ENCODE measurements around the gene DNAJC27. TPM values are rescaled to one million over a fixed set of nuclear protein-coding genes. Genes with fewer than 3 reads are reported as not detected.
A peak's percentile ranks its signal among the peaks of the same experiment; 100 is the strongest.

The DNAJC27 gene
- total and polyA plus RNA-seq, 9 of the 15 experiments (the other 6 are each of a cell fraction or from before 2014, with no cell fraction given), result 0.53 to 5.9 (median 3.0) TPM

DNA sequence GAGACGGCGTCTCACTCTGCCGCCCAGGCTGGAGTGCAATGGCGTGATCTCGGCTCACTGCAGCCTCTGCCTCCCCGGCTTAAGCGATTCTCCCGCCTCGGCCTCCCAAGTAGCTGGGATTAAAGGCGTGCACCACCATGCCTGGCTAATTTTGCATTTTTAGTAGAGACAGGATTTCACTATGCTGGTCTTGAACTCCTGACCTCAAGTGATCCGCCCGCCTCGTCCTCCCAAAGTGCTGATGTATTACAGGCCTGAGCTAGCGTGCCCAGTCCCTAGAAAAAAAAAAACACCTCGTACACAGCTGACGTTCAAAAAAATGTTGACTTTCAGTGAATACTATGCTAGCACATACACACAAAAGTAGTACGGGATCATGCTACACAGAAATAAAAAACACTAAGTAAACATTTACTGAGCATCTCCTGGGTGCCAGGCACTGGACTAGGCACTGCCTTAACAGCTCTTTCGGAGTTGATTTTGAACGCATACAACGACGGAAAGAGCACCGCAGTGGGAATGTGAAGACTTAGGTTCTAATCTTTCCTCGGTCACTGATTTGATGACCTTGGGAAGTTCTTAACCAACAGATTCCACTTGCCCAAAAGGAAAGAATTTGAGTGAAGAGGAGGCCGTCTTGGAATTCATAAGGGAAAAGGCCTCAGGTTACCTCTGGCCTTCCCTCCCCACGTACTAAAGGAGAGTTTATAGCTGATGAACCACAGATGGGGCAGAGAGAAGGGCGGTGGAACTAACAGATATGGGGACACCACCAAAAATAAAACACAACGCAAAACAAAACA, 1.1 kb downstream of the DNAJC27 start (continued):
- TF ChIP-seq TSHZ1 (CRISPR knock-in tag; IDR thresholded peaks at IDR 0.05) (no peak), SAFB (IDR thresholded peaks at IDR 0.05; ENCODE audit: borderline replicate concordance, low read depth, low read length) (no peak), TCF3 (CRISPR knock-in tag; IDR thresholded peaks at IDR 0.05) (no peak), ZSCAN29 (IDR thresholded peaks at IDR 0.05) (no peak), SP2 (IDR thresholded peaks at IDR 0.05; ENCODE audit: extremely low read depth, low read depth, low read length, poor library complexity, severe bottlenecking) (no peak), ZNF280B (CRISPR knock-in tag; IDR thresholded peaks at IDR 0.05) (no peak), ETV5 (CRISPR knock-in tag; IDR thresholded peaks at IDR 0.05; ENCODE audit: low read depth) (0 out of 2 replicates have a peak, but pooled peaks have one; percentile 18), ZNF311 (CRISPR knock-in tag; IDR thresholded peaks at IDR 0.05) (no peak), ZNF75A (CRISPR knock-in tag; IDR thresholded peaks at IDR 0.05) (no peak), ZNF23 (CRISPR knock-in tag; IDR thresholded peaks at IDR 0.05) (no peak), ELF4 (CRISPR knock-in tag; IDR thresholded peaks at IDR 0.05) (no peak), ZNF274 (IDR thresholded peaks at IDR 0.05; ENCODE audit: borderline replicate concordance, low read depth, low read length) (no peak), CREB1 (IDR thresholded peaks at IDR 0.05) (no peak), CREB1 (CRISPR knock-in tag; IDR thresholded peaks at IDR 0.05) (no peak), POLR2A (conservative IDR thresholded peaks at IDR 0.05) (no peak), BACH1 (tag; IDR thresholded peaks at IDR 0.05) (0 out of 2 replicates have a peak, but pooled peaks have one; percentile 20), CHD4 (IDR thresholded peaks at IDR 0.05; ENCODE audit: insufficient read depth, insufficient replicate concordance, low read depth, low read length, poor library complexity, severe bottlenecking) (no peak), ZNF175 (CRISPR knock-in tag; IDR thresholded peaks at IDR 0.05; ENCODE audit: low read depth) (no peak), SETDB1 (IDR thresholded peaks at IDR 0.05; ENCODE audit: low read length) (no peak)
- TF ChIP-seq, protein P1, sequence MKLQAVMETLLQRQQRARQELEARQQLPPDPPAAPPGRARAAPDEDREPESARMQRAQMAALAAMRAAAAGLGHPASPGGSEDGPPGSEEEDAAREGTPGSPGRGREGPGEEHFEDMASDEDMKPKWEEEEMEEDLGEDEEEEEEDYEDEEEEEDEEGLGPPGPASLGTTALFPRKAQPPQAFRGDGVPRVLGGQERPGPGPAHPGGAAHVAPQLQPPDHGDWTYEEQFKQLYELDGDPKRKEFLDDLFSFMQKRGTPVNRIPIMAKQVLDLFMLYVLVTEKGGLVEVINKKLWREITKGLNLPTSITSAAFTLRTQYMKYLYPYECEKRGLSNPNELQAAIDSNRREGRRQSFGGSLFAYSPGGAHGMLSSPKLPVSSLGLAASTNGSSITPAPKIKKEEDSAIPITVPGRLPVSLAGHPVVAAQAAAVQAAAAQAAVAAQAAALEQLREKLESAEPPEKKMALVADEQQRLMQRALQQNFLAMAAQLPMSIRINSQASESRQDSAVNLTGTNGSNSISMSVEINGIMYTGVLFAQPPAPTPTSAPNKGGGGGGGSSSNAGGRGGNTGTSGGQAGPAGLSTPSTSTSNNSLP (IDR thresholded peaks at IDR 0.05; ENCODE audit: borderline replicate concordance, low read depth, low read length), result no peak
- TF ChIP-seq, protein P2, sequence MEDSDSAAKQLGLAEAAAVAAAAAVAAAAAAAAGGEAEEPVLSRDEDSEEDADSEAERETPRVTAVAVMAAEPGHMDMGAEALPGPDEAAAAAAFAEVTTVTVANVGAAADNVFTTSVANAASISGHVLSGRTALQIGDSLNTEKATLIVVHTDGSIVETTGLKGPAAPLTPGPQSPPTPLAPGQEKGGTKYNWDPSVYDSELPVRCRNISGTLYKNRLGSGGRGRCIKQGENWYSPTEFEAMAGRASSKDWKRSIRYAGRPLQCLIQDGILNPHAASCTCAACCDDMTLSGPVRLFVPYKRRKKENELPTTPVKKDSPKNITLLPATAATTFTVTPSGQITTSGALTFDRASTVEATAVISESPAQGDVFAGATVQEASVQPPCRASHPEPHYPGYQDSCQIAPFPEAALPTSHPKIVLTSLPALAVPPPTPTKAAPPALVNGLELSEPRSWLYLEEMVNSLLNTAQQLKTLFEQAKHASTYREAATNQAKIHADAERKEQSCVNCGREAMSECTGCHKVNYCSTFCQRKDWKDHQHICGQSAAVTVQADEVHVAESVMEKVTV (CRISPR knock-in tag; IDR thresholded peaks at IDR 0.05), result no peak

Measured in K562 (cell line).